Fibroblast of mammary gland (primary cell): Measurements from ENCODE around the gene DHRS9.
A peak's percentile ranks its signal among the peaks of the same experiment; 100 is the strongest.
"Not testable (repeated sequence)": the region's sequence is repeated elsewhere in the genome, so short reads cannot be mapped to it uniquely, and the experiment has no call there.

Experiments
- DNase-seq: peaks from one replicate; pipeline ENCODE4 v3.0.0-alpha.2; 2010; ENCODE audit warnings: low read depth
- H3K4me3 ChIP-seq: 2 replicates; pipeline ENCODE4 v1.5.1; 2011; ENCODE audit warnings: low read depth, mild to moderate bottlenecking, low read length, moderate library complexity; ENCODE audit not compliant: control insufficient read depth
- TF ChIP-seq, protein P1 (sequence below): conservative IDR thresholded peaks from 2 replicates; pipeline ENCODE4 v1.5.1; 2011; ENCODE audit warnings: low read depth, low read length, inconsistent platforms; ENCODE audit not compliant: control insufficient read depth, insufficient read depth

Gene DHRS9

DNA sequence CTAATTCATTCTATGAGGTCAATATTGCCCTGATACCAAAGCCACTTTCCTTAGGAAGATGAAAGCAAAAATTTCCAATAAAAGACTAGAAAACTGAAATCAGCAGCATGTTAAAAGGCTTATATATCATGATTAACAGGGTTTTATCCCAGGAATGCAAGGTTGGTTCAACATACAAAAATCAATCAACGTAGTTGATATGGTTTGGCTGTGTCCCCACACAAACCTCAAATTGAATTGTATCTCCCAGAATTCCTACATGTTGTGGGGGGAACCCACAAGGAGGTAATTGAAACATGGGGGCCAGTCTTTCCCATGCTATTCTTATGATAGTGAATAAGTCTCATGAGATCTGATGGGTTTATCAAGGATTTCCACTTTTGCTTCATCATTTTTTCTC, 26.5 kb upstream of the DHRS9 start:
- no peak for DNase-seq
- TF ChIP-seq, protein P1, sequence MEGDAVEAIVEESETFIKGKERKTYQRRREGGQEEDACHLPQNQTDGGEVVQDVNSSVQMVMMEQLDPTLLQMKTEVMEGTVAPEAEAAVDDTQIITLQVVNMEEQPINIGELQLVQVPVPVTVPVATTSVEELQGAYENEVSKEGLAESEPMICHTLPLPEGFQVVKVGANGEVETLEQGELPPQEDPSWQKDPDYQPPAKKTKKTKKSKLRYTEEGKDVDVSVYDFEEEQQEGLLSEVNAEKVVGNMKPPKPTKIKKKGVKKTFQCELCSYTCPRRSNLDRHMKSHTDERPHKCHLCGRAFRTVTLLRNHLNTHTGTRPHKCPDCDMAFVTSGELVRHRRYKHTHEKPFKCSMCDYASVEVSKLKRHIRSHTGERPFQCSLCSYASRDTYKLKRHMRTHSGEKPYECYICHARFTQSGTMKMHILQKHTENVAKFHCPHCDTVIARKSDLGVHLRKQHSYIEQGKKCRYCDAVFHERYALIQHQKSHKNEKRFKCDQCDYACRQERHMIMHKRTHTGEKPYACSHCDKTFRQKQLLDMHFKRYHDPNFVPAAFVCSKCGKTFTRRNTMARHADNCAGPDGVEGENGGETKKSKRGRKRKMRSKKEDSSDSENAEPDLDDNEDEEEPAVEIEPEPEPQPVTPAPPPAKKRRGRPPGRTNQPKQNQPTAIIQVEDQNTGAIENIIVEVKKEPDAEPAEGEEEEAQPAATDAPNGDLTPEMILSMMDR, result no peak

DNA sequence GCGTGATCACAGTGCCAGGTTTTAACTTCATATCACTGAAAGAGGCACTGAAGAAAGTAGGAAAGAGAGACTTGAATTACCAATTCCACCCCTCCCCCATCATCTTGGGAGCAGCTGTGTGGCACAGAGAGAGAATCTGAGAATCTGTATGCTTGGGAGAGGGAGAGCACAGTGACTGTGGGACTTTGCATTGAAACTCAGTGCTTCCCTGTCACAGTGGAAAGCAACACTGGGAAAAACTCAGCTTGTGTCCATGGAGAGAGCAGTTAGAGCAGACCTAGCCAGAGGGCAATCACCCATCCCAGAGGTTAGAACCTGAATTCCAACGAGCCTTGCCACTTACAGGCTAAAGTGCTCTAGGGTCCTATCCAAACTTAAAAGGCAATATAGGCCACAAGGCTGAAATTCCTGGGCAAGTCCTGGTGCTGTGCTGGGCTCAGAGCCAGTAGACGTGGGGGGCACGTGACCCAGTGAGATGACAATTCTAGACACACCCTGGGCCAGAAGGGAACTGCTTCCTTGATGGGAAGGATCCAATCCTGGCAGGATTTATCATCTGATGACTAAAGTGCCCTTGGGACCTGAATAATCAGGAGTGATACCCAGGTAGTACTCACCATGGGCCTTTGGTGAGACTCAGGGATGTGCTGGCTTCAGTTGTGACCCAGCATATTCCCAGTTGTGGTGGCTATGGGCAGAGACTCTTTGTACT, 22.8 kb upstream of the DHRS9 start:
- no peak overlapping the region for H3K4me3 ChIP-seq
- TF ChIP-seq, protein P1, result no peak
- DNase-seq, result no peak

More for the DNA sequence above, 26.5 kb upstream of the DHRS9 start:
- no peak overlapping the region for H3K4me3 ChIP-seq

DNA sequence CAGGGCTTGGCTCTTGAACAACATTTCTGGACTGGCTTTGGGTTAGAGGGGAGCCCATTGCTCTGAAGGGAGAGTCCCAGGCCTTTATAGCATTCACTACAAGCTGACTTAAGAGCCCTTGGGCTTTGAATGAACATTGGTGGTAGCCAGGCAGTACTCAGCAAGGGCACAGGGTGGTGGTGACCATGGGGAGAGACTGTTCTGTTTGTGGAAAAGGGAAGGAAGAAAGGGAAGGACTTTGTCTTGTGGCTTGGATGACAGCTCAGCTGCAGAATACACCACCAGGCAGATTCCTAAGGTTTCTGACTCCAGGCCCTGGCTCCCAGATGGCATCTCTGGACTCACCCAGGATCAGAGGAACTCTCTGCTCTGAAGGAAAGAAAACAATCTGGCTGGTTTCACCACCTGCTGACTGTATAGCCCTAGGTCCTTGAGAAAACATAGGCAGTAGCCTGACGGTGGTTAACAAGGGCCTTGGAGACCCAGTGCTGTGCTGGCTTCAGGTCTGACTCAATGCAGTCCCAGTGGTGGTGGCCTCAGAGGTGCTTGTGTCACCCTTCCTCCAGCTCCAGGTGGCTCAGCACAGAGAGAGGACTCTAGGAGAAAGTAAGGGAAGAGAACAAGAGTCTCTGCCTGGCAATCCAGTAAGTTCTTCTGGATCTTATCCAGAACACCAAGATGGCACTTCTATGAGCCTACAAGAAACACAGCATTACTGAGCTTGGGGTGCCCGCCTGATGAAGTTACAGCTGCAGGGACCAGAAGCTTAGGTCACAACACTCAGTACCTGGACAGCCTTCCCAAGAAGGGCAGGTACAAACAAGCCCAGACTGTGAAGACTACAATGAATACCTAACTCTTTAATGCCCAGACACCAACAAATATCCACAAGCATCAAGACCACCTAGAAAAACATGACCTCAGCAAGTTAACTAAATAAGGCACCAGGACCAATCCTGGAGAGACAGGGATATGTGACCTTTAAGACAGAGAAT, 21.8 kb upstream of the DHRS9 start:
- DNase-seq, result no peak
- TF ChIP-seq, protein P1, result no peak

DNA sequence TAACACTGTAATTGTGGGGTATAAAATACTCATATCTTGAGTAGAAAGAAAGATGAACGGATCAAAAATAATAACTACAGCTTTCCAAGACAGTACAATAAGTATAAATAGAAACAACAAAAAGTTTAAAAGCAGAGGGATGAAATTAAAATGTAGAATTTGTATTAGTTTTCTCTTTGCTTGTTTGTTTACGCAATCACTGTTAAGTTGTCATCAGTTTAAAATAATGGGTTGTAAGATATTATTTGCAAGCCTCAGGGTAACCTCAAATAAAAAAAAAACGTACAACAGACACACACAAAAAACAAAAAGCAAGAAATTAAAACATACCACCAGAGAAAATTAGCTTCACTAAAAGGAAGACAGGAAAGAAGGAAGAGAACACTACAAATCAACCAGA, 20.2 kb upstream of the DHRS9 start:
- TF ChIP-seq, protein P1, result no peak
- DNase-seq, result no peak
- H3K4me3 ChIP-seq, result no peak overlapping the region

More for the DNA sequence above, 21.8 kb upstream of the DHRS9 start:
- H3K4me3 ChIP-seq, result no peak overlapping the region

DNA sequence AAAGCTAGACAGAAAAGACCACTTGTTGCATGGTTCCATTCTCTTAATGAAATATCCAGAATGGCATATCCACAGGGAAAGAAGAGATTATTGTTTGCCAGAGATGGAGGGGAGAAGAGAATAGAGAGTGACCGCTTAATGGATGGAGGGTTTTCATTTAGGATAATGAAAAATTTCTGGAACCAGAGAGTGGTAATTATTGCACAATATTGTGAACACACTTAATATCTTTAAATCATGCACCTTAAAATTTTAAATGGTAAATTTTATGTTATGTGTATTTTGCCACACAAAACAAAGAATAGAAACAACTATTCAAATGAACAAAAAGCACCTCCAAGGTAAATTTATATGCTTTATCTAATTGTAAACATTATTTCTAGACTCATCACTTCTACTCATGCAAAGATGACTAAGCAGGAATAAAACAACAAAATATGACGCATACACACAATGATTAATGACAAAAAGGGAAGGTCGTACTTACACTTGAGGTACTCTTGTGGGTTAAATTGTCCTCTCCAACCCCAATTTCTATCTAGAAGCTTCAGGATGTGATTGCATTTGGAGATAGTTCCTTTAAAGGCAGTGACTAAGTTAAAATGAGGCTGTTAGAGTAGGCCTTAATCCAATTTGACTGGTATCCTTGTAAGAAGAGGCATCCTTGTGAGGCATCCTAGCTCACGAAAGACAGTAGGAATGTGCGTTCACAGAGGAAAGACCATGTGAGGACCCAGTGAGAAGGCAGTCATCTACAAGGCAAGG, 18.7 kb upstream of the DHRS9 start:
- peak; percentile 45 for DNase-seq
- TF ChIP-seq, protein P1, result no peak
- H3K4me3 ChIP-seq, result no peak overlapping the region

DNA sequence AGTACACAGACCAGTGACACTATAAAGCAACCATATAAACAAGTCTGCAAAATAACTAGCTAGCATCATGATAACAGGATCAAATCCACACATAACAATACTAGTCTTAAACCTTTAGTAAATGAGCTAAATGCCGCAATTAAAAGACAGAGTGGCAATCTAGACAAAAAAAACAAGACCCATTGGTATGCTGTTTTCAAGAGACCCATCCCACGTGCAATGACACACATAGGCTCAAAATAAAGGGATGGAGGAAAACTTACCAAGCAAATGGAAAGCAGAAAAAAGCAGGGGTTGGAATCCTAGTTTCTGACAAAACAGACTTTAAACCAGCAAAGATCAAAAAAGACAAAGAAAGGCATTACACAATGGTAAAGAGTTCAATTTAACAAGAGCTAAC, 14.8 kb upstream of the DHRS9 start:
- not testable (repeated sequence) for H3K4me3 ChIP-seq, DNase-seq

DNA sequence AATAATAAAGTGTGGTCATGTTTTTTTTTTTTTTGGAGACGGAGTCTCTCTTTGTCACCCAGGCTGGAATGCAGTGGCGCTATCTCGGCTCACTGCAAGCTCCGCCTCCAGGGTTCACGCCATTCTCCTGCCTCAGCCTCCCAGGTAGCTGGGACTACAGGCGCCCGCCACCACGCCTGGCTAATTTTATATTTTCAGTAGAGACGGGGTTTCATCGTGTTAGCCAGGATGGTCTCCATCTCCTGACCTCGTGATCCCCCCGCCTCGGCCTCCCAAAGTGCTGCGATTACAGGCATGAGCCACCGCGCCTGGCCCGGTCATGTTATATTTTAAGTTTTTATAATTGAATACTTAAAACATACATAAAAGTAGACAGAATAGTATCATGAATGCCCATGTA, 5.2 kb upstream of the DHRS9 start:
- not testable (repeated sequence) for H3K4me3 ChIP-seq, DNase-seq
